ENCODE results near the gene OR8B12.

OR8B12 gene

DNA sequence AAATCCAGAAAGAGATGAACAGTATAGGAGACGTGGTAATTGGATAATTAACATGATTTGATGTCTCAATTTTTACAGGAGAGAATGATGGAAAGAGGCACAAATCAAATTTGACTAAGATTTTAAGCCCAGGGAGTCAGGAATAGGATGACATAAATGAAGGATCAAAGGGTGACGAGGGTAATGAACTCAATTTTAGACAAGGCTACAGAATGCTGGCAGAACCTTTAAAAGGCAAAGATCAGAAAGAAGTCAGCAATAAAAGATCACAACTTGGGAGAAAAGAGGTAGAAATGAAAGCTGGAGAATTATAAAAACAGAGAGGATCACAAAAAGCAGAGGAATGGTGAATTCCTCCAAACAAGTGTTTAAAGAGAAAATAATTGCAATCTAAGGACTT is 13.4 kb upstream of the OR8B12 start:
- TF ChIP-seq, protein P1, sequence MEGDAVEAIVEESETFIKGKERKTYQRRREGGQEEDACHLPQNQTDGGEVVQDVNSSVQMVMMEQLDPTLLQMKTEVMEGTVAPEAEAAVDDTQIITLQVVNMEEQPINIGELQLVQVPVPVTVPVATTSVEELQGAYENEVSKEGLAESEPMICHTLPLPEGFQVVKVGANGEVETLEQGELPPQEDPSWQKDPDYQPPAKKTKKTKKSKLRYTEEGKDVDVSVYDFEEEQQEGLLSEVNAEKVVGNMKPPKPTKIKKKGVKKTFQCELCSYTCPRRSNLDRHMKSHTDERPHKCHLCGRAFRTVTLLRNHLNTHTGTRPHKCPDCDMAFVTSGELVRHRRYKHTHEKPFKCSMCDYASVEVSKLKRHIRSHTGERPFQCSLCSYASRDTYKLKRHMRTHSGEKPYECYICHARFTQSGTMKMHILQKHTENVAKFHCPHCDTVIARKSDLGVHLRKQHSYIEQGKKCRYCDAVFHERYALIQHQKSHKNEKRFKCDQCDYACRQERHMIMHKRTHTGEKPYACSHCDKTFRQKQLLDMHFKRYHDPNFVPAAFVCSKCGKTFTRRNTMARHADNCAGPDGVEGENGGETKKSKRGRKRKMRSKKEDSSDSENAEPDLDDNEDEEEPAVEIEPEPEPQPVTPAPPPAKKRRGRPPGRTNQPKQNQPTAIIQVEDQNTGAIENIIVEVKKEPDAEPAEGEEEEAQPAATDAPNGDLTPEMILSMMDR (IDR thresholded peaks at IDR 0.05; ENCODE audit: extremely low read depth, insufficient read depth, missing control alignments): no peak
- in situ Hi-C loops (cut with MboI; ENCODE audit: low pct_unique_long_range_greater_than_20kb, low sequenced_read_pairs, unreplicated experiment): no loop called here
- no peak for DNase-seq (ENCODE audit: low spot score)

DNA sequence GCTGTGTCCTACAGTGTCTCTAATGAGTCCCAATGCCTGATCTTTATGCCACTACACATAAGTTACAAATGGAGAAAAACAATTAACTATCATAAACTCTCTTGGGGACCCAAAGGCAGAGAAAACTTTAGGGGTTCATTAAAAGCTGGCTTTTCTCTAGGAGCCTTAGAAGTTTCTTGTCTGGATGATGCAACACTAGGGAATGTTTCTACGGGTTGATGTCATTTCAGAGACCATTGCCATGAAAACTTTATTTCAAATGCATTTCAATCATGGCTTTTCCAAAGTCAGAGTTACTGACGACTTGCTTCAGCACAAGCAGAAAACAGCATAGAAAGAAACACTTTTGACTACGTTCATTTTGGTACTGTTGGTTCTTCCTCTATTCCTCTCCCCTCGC is 8.5 kb upstream of the OR8B12 start:
- TF ChIP-seq, protein P1 (IDR thresholded peaks at IDR 0.05; ENCODE audit: extremely low read depth, insufficient read depth, missing control alignments): no peak
- no peak for DNase-seq (ENCODE audit: low spot score)
- in situ Hi-C loops (cut with MboI; ENCODE audit: low pct_unique_long_range_greater_than_20kb, low sequenced_read_pairs, unreplicated experiment): no loop called here

DNA sequence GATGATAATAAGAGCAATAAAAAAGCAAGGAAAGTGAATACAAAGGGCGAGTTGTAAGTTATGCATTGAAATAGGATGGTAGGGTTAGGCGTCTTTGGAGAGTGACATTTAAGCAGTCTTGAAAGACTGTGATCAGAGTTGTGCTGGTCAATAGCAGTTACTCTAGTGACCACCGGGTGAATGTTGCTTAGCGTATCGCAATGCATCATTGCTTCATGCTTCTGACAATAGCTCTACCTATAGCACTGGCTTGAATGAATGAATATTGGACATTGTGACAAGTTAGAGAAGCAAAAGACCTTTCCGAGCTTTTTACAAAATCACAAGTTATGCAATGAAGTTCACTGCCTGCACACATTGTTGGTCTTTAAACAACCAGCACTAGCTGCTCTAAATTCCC is 7.7 kb upstream of the OR8B12 start:
- TF ChIP-seq, protein P1 (IDR thresholded peaks at IDR 0.05; ENCODE audit: extremely low read depth, insufficient read depth, missing control alignments): no peak
- in situ Hi-C loops (cut with MboI; ENCODE audit: low pct_unique_long_range_greater_than_20kb, low sequenced_read_pairs, unreplicated experiment): no loop called here
- DNase-seq (ENCODE audit: low spot score): no peak

DNA sequence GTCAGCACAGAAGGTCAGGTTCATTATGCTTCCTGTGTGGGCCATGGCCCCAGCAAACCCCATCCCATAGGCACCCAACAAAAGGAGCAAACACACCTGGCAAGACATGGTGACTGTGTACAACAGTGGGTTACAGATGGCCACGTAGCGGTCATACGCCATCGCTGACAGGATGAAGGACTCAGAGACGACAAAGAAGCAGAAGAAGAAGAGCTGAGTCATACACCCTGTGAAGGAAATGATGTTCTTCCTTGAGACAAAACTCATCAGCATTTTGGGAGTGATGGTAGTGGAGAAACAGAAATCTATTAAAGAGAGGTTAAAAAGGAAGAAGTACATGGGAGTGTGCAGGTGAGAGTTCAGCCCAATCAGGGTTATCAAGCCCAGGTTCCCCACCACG is 309 bp downstream of the OR8B12 start:
- in situ Hi-C loops (cut with MboI; ENCODE audit: low pct_unique_long_range_greater_than_20kb, low sequenced_read_pairs, unreplicated experiment): no loop called here
- TF ChIP-seq, protein P1 (IDR thresholded peaks at IDR 0.05; ENCODE audit: extremely low read depth, insufficient read depth, missing control alignments): no peak
- no peak for DNase-seq (ENCODE audit: low spot score)

DNA sequence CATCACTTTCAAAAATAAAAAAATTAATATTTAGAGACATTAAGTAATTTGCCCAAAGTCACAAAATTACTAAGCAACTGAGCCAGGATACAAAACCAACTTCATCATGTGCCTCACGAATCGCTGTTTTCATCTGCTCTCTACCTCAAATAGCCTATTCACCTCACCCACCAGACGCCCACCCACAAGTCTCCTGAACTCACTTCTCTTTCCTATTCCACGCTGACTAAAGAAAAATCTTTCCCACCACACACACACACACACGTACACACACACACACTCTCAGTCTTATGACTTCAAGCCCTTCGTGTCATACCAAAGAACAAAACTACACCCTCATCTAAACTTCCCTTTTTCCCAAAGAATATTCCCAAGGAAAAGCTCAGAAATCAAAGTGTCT is 2.2 kb downstream of the OR8B12 start:
- in situ Hi-C loops (cut with MboI; ENCODE audit: low pct_unique_long_range_greater_than_20kb, low sequenced_read_pairs, unreplicated experiment): no loop called here
- DNase-seq (ENCODE audit: low spot score): no peak
- TF ChIP-seq, protein P1 (IDR thresholded peaks at IDR 0.05; ENCODE audit: extremely low read depth, insufficient read depth, missing control alignments): no peak

DNA sequence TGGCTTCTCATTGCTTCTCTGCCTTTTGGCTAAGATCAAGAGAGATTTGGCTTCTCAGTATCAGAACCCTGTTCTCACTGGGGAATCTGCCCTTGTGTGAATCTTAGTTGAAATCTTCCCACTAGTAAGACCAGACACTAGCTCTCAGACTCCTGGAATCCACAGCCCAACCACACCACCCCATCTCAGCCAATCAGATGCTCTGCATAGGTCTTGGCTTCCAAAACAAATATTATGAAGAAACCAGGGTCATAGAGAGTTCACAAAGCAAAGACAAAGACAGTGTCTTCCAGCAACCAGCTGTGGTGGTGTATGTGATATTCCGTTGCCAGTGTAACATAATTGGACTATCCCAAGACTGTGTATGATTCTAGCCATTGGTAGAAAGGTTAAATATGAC is 5.4 kb downstream of the OR8B12 start:
- no peak for DNase-seq (ENCODE audit: low spot score)
- in situ Hi-C loops (cut with MboI; ENCODE audit: low pct_unique_long_range_greater_than_20kb, low sequenced_read_pairs, unreplicated experiment): no loop called here
- TF ChIP-seq, protein P1 (IDR thresholded peaks at IDR 0.05; ENCODE audit: extremely low read depth, insufficient read depth, missing control alignments): no peak

DNA sequence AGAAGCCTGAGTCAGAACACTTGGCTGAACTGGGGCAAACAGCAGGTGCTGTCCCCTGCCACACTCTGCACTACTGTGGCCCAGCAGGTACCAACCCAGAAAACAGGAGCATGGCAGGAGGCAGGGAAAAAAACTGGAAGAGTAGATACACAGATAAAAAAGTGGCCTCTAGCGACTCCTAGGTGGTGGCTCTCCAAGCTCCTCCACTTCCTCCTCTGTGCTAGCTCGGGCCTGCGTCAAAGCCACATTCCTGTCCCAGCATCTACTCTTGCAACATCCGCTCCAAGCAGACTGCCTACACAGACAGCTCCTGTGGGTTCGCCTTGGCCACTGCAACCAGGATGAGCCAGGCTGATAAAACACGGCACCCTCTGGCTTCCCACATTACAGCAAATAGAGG is 6.9 kb downstream of the OR8B12 start:
- TF ChIP-seq, protein P1 (IDR thresholded peaks at IDR 0.05; ENCODE audit: extremely low read depth, insufficient read depth, missing control alignments): no peak
- in situ Hi-C loops (cut with MboI; ENCODE audit: low pct_unique_long_range_greater_than_20kb, low sequenced_read_pairs, unreplicated experiment): no loop called here
- no peak for DNase-seq (ENCODE audit: low spot score)
